Thyroid gland (tissue), 4 donors: ENCODE results near the gene PTPN3.

Experiments
- POLR2A ChIP-seq, 2 donors: fragments of 450-650 bp; IDR thresholded peaks; one replicate each; pipeline ENCODE4 v1.6.1; 2017; ENCODE audit warnings: antibody characterized with exemption in 2 of 2, mild to moderate bottlenecking in 2 of 2, moderate library complexity in 1 of 2
- TF ChIP-seq, protein P1 (sequence below), 6 experiments: fragments of 200-600 bp in 3 of 6; fragments of 450-650 bp in 3 of 6; sonication (generic) in 3 of 6; IDR thresholded peaks; one replicate each; pipeline ENCODE4 v1.5.1; 2016 to 2019; ENCODE audit warnings: antibody characterized with exemption in 6 of 6, mild to moderate bottlenecking in 2 of 6, inconsistent platforms in 1 of 6, moderate library complexity in 1 of 6

DNA sequence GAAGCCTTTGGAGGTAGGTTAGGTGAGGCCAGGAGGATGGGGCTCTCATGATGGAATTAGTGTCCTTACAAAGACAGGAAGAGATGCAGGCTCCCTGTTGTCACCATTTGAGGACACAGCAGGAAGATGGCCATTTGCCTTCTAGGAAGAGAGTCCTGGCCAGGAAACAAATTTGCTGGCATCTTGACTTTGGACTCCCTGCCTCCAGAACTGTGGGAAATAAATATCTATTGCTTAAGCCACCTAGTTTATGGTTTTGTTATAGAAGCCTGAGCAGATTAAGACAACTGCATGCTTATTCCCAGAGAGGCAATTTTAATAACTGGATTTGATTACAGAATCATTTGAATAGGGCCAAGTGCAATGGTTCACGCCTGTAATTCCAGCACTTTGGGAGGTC, 126.7 kb downstream of the PTPN3 start:
- no peak for TF ChIP-seq POLR2A (IDR thresholded peaks at IDR 0.05)
- TF ChIP-seq, protein P1, sequence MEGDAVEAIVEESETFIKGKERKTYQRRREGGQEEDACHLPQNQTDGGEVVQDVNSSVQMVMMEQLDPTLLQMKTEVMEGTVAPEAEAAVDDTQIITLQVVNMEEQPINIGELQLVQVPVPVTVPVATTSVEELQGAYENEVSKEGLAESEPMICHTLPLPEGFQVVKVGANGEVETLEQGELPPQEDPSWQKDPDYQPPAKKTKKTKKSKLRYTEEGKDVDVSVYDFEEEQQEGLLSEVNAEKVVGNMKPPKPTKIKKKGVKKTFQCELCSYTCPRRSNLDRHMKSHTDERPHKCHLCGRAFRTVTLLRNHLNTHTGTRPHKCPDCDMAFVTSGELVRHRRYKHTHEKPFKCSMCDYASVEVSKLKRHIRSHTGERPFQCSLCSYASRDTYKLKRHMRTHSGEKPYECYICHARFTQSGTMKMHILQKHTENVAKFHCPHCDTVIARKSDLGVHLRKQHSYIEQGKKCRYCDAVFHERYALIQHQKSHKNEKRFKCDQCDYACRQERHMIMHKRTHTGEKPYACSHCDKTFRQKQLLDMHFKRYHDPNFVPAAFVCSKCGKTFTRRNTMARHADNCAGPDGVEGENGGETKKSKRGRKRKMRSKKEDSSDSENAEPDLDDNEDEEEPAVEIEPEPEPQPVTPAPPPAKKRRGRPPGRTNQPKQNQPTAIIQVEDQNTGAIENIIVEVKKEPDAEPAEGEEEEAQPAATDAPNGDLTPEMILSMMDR (IDR thresholded peaks at IDR 0.05), result no peak
